Caco-2 (cell line): ENCODE measurements around the gene SCYGR8. TPM values are rescaled to one million over a fixed set of nuclear protein-coding genes. Genes with fewer than 3 reads are reported as not detected.
A peak's percentile ranks its signal among the peaks of the same experiment; 100 is the strongest.

Experiments used
- BruUV-seq: library from RNA; stranded (reverse); fragments of 400-500 nt; replicated peaks from 2 replicates; lab custom pipeline; 2021; lab: Mats Ljungman, UMichigan
- CTCF ChIA-PET: fragments of 300-600 bp; sonication (Branson Sonifier 250); formaldehyde crosslinking; loops from one replicate; lab custom pipeline; 2022; ENCODE audit warnings: antibody characterized with exemption; lab: Charles Lee
- POLR2A ChIA-PET: fragments of 300-600 bp; sonication (Branson Sonifier 250); formaldehyde crosslinking; loops from one replicate; lab custom pipeline; 2022; ENCODE audit warnings: antibody characterized with exemption; lab: Charles Lee
- DNase-seq, 2 experiments: peaks; one replicate each; pipeline versions ENCODE4 v3.0.0 to v3.0.0-alpha.2; 2020 to 2022
- H3K27me3 ChIP-seq: replicated peaks from 2 replicates; pipeline ENCODE4 v1.6.0; 2011; ENCODE audit warnings: low read length; ENCODE audit not compliant: control insufficient read depth, insufficient read depth
- H3K36me3 ChIP-seq: 2 replicates; pipeline ENCODE4 v1.5.1; 2011; ENCODE audit warnings: low read length; ENCODE audit not compliant: control insufficient read depth, insufficient read depth
- H3K4me1 ChIP-seq: fragments of 250-450 bp; sonication (Bioruptor Pico); 2 replicates; pipeline ENCODE4 v1.5.1; 2020; ENCODE audit warnings: mild to moderate bottlenecking
- H3K4me3 ChIP-seq: 2 replicates; pipeline ENCODE4 v1.5.1; 2011; ENCODE audit warnings: low read depth, mild to moderate bottlenecking, control low read depth, low read length
- H3K9me3 ChIP-seq: fragments of 250-450 bp; sonication (Bioruptor Pico); 2 replicates; pipeline ENCODE4 v1.5.1; 2020; ENCODE audit warnings: mild to moderate bottlenecking, moderate library complexity
- H3K27ac Mint-ChIP-seq: one replicate; pipeline ENCODE4 v1.8.0; 2022; ENCODE audit warnings: mixed read lengths; ENCODE audit not compliant: unreplicated experiment
- H3K27me3 Mint-ChIP-seq: one replicate; pipeline ENCODE4 v1.8.0; 2022; ENCODE audit warnings: mixed read lengths; ENCODE audit not compliant: insufficient read depth, unreplicated experiment
- H3K36me3 Mint-ChIP-seq: one replicate; pipeline ENCODE4 v1.8.0; 2022; ENCODE audit warnings: mild to moderate bottlenecking, mixed read lengths; ENCODE audit not compliant: insufficient read depth, unreplicated experiment
- H3K4me1 Mint-ChIP-seq: one replicate; pipeline ENCODE4 v1.8.0; 2022; ENCODE audit warnings: low read depth, mixed read lengths; ENCODE audit not compliant: unreplicated experiment
- H3K4me3 Mint-ChIP-seq: one replicate; pipeline ENCODE4 v1.8.0; 2022; ENCODE audit warnings: mild to moderate bottlenecking, moderate library complexity, mixed read lengths; ENCODE audit not compliant: unreplicated experiment
- H3K9me3 Mint-ChIP-seq: one replicate; pipeline ENCODE4 v1.8.0; 2022; ENCODE audit warnings: mixed read lengths; ENCODE audit not compliant: unreplicated experiment
- CTCF ChIP-seq, 2 experiments: fragments of 200-600 bp in 1 of 2; IDR thresholded peaks; 1 replicate in 1 of 2; 2 replicates in 1 of 2; pipeline versions ENCODE4 v1.5.1 to v1.8.0; 2011 to 2022; ENCODE audit warnings: antibody characterized with exemption in 1 of 2, control low read depth in 1 of 2, inconsistent platforms in 1 of 2, low read depth in 1 of 2, low read length in 1 of 2, mild to moderate bottlenecking in 1 of 2, moderate library complexity in 1 of 2; ENCODE audit not compliant: insufficient read depth in 1 of 2, severe bottlenecking in 1 of 2, unreplicated experiment in 1 of 2
- intact Hi-C: fragments of 100-400 bp; cut with micrococcal nuclease; formaldehyde crosslinking; loops from one replicate; pipeline ENCODE4 v1.10.0; 2022; ENCODE audit not compliant: unreplicated experiment
- total RNA-seq: library from RNA; stranded (reverse); gene quantifications from 2 replicates; pipeline ENCODE4 v1.2.3, GENCODE V29; 2022

The SCYGR8 gene
- total RNA-seq, 1 experiment from 2014 or later = not detected

- POLR2A ChIA-PET = no interaction called here
- TF ChIP-seq CTCF (IDR thresholded peaks at IDR 0.05; ENCODE audit: insufficient read depth in 1 of 2, low read depth in 1 of 2, low read length in 1 of 2, severe bottlenecking in 1 of 2, unreplicated experiment in 1 of 2) = no peak
- no peaks in the 10 kb centered on the region for H3K9me3 ChIP-seq
- CTCF ChIA-PET = interaction anchor here (0.5 to 1.1 kb wide), 3 partner anchors 10 to 63 kb away, joined by 3 to 4 read pairs (median 3); no protein-coding TSS in a partner anchor
- H3K4me1 ChIP-seq = peaks cover 51% of the 10 kb centered on the region
- H3K27me3 ChIP-seq = no peaks in the 10 kb centered on the region
- Mint-ChIP-seq H3K36me3 (peaks cover 92% of the 10 kb centered on the region), H3K4me1 (peaks cover 34% of the 10 kb centered on the region), H3K4me3 (peak overlapping the region; percentile 60), H3K9me3 (no peaks in the 10 kb centered on the region), H3K27ac (peak overlapping the region; percentile 96), H3K27me3 (no peaks in the 10 kb centered on the region)
- no TSS peak for BruUV-seq
- H3K4me3 ChIP-seq = no peak overlapping the region
- intact Hi-C loops = loop anchor here (1.0 to 5.0 kb wide), 6 partner anchors 15 to 576 kb away; partner anchors contain the start of gene SLC19A3
- peak; percentile 84 to 89 for DNase-seq
- peaks cover 7% of the 10 kb centered on the region for H3K36me3 ChIP-seq
Measured at GRCh38 chr2:227703280-227703732, 42.4 kb upstream of the SCYGR8 start.

GRCh38 chr2:227703961-227704360, 41.7 kb upstream of the SCYGR8 start:
- Histone ChIP-seq H3K36me3 (peaks cover 7% of the 10 kb centered on the region), H3K27me3 (no peaks in the 10 kb centered on the region), H3K4me1 (peaks cover 55% of the 10 kb centered on the region), H3K9me3 (no peaks in the 10 kb centered on the region), H3K4me3 (no peak overlapping the region)
- Mint-ChIP-seq H3K27me3 (no peaks in the 10 kb centered on the region), H3K27ac (peak overlapping the region; percentile 96), H3K36me3 (peaks cover 88% of the 10 kb centered on the region), H3K4me3 (peak overlapping the region; percentile 60), H3K9me3 (no peaks in the 10 kb centered on the region), H3K4me1 (peaks cover 34% of the 10 kb centered on the region)
- TSS peak; percentile 94 for BruUV-seq
- no peak for DNase-seq
- intact Hi-C loops = loop anchor here (1.0 to 5.0 kb wide), 6 partner anchors 14 to 577 kb away; partner anchors contain the start of gene SLC19A3
- TF ChIP-seq CTCF (IDR thresholded peaks at IDR 0.05; ENCODE audit: insufficient read depth in 1 of 2, low read depth in 1 of 2, low read length in 1 of 2, severe bottlenecking in 1 of 2, unreplicated experiment in 1 of 2) = no peak
- ChIA-PET POLR2A (no interaction called here), CTCF (no interaction called here)

- Histone ChIP-seq H3K9me3 (no peaks in the 10 kb centered on the region), H3K4me3 (no peak overlapping the region), H3K4me1 (peaks cover 42% of the 10 kb centered on the region), H3K27me3 (no peaks in the 10 kb centered on the region), H3K36me3 (peaks cover 2% of the 10 kb centered on the region; the same call in 1 of the 2 replicates)
- Mint-ChIP-seq H3K9me3 (no peaks in the 10 kb centered on the region), H3K27me3 (no peaks in the 10 kb centered on the region), H3K27ac (no peak overlapping the region), H3K36me3 (peaks cover 81% of the 10 kb centered on the region), H3K4me1 (peaks cover 29% of the 10 kb centered on the region), H3K4me3 (no peak overlapping the region)
- TF ChIP-seq CTCF (IDR thresholded peaks at IDR 0.05; ENCODE audit: insufficient read depth in 1 of 2, low read depth in 1 of 2, low read length in 1 of 2, severe bottlenecking in 1 of 2, unreplicated experiment in 1 of 2) = no peak
- CTCF ChIA-PET = no interaction called here
- intact Hi-C loops = no loop called here
- BruUV-seq = no TSS peak
- POLR2A ChIA-PET = no interaction called here
- DNase-seq = peak; percentile 12 to 42
Measured at GRCh38 chr2:227706859-227707258, 38.8 kb upstream of the SCYGR8 start.
